Gastrocnemius medialis (tissue), 4 donors: ENCODE results near the gene LIFR. TPM values are rescaled to one million over a fixed set of nuclear protein-coding genes. Genes with fewer than 3 reads are reported as not detected.

ENCODE experiments used
- ATAC-seq, 2 donors: fragments of 150-250 bp; one replicate each; pipeline ENCODE4 v1.9.1; 2016
- DNase-seq, 2 donors: peaks; one replicate each; pipeline ENCODE4 v3.0.0-alpha.2; 2019
- H3K27ac ChIP-seq, 4 donors: fragments of 200-600 bp; sonication (generic); 1 replicate in 1 of 4; 2 replicates in 3 of 4; pipeline ENCODE4 v1.5.1; 2016 to 2018; ENCODE audit warnings: mild to moderate bottlenecking in 2 of 4, moderate library complexity in 1 of 4
- H3K27me3 ChIP-seq, 3 donors: fragments of 200-600 bp; sonication (generic) in 2 of 3; 1 replicate in 1 of 3; 2 replicates in 2 of 3; pipeline versions ENCODE4 v1.5.1 to v1.6.0; 2016 to 2019; ENCODE audit warnings: mild to moderate bottlenecking in 1 of 3, moderate library complexity in 1 of 3
- H3K36me3 ChIP-seq, 2 donors: fragments of 200-600 bp; sonication (generic) in 1 of 2; one replicate each; pipeline ENCODE4 v1.5.1; 2017 to 2018
- H3K4me1 ChIP-seq, 2 donors: fragments of 200-600 bp; sonication (generic) in 1 of 2; one replicate each; pipeline ENCODE4 v1.5.1; 2016 to 2017; ENCODE audit warnings: mild to moderate bottlenecking in 2 of 2
- H3K4me3 ChIP-seq, 4 donors: fragments of 200-600 bp; sonication (generic) in 3 of 4; 1 replicate in 1 of 4; 2 replicates in 3 of 4; pipeline ENCODE4 v1.5.1; 2016 to 2019; ENCODE audit warnings: mild to moderate bottlenecking in 2 of 4
- H3K9me3 ChIP-seq, 3 donors: fragments of 200-600 bp; sonication (generic) in 2 of 3; 1 replicate in 1 of 3; 2 replicates in 2 of 3; pipeline ENCODE4 v1.5.1; 2016 to 2019
- CTCF ChIP-seq, 5 experiments: fragments of 450-650 bp in 3 of 5; fragments of 200-600 bp in 2 of 5; sonication (generic) in 2 of 5; IDR thresholded peaks in 4 of 5; conservative IDR thresholded peaks in 1 of 5; 1 replicate in 4 of 5; 2 replicates in 1 of 5; pipeline ENCODE4 v1.5.1; 2016 to 2019; ENCODE audit warnings: antibody characterized with exemption in 5 of 5, mild to moderate bottlenecking in 3 of 5, moderate library complexity in 3 of 5
- POLR2A ChIP-seq, 2 donors: fragments of 450-650 bp; IDR thresholded peaks; one replicate each; pipeline ENCODE4 v1.6.1; 2017; ENCODE audit warnings: antibody characterized with exemption in 2 of 2, mild to moderate bottlenecking in 2 of 2, moderate library complexity in 2 of 2
- in situ Hi-C, 4 donors: fragments of 200-750 bp; cut with MboI; loops; one replicate each; pipeline versions ENCODE4 v1.15.0 to v1.8.0; 2017; ENCODE audit warnings: low sequenced_read_pairs in 4 of 4
- intact Hi-C: fragments of 100-400 bp; cut with DNase I; formaldehyde crosslinking; loops from one replicate; pipeline ENCODE4 v1.15.1; 2023; ENCODE audit warnings: low total_unique reads
- total RNA-seq, 4 donors: library from RNA; depleted of rRNA; stranded (reverse); fragments of >200 nt; gene quantifications; one replicate each; pipeline versions ENCODE4 v1.1.0 to v1.2.3, GENCODE V29; 2016

The LIFR gene
- total RNA-seq, 4 donors from 2014 or later: 80.0 to 233 (median 89.5) TPM

GRCh38 chr5:38546691-38547146 is 9.7 kb downstream of the LIFR start:
- H3K4me1 ChIP-seq: peaks cover 78 to 81% of the 10 kb centered on the region in 2 donors
- no peaks in the 10 kb centered on the region for H3K9me3 ChIP-seq
- H3K27ac ChIP-seq: peak overlapping the region; percentile 54 to 70 (median 66)
- TF ChIP-seq POLR2A (IDR thresholded peaks at IDR 0.05) (no peak), CTCF (IDR thresholded peaks at IDR 0.05 in 4 of 5, conservative IDR thresholded peaks at IDR 0.05 in 1 of 5) (no peak)
- in situ Hi-C loops (loop anchor here in 2 of 4 donors (10.0 kb wide), 3 partner anchors 102 to 258 kb away; no protein-coding TSS in a partner anchor), intact Hi-C loops (loop anchor here (10.0 kb wide), 1 partner anchor 382 kb away; no protein-coding TSS in a partner anchor)
- DNase-seq: no peak
- no peak overlapping the region for H3K4me3 ChIP-seq
- H3K36me3 ChIP-seq: no peaks in the 10 kb centered on the region
- peak in 1 of 2 donors; percentile 40 for ATAC-seq
- no peaks in the 10 kb centered on the region for H3K27me3 ChIP-seq

GRCh38 chr5:38543886-38544285 is 12.6 kb downstream of the LIFR start:
- Histone ChIP-seq H3K36me3 (no peaks in the 10 kb centered on the region), H3K27me3 (no peaks in the 10 kb centered on the region), H3K27ac (peak overlapping the region in 3 of 4 donors; percentile 1 to 87 (median 86)), H3K9me3 (no peaks in the 10 kb centered on the region), H3K4me3 (no peak overlapping the region), H3K4me1 (peaks cover 87 to 89% of the 10 kb centered on the region in 2 donors)
- in situ Hi-C loops (loop anchor here in 2 of 4 donors (10.0 kb wide), 3 partner anchors 99 to 261 kb away; no protein-coding TSS in a partner anchor), intact Hi-C loops (loop anchor here (5.0 to 10.0 kb wide), 2 partner anchors 123 to 379 kb away; no protein-coding TSS in a partner anchor)
- TF ChIP-seq CTCF (IDR thresholded peaks at IDR 0.05 in 4 of 5, conservative IDR thresholded peaks at IDR 0.05 in 1 of 5) (no peak), POLR2A (IDR thresholded peaks at IDR 0.05) (no peak)
- no peak for ATAC-seq
- no peak for DNase-seq

GRCh38 chr5:38543074-38543473 is 13.4 kb downstream of the LIFR start:
- Histone ChIP-seq H3K27me3 (no peaks in the 10 kb centered on the region), H3K9me3 (no peaks in the 10 kb centered on the region), H3K4me1 (peaks cover 87 to 89% of the 10 kb centered on the region in 2 donors), H3K27ac (peak overlapping the region; percentile 79 to 87 (median 85)), H3K4me3 (no peak overlapping the region), H3K36me3 (no peaks in the 10 kb centered on the region)
- no peak for ATAC-seq
- intact Hi-C loops (loop anchor here (5.0 to 10.0 kb wide), 2 partner anchors 124 to 378 kb away; no protein-coding TSS in a partner anchor), in situ Hi-C loops (loop anchor here in 2 of 4 donors (10.0 kb wide), 3 partner anchors 98 to 262 kb away; no protein-coding TSS in a partner anchor)
- no peak for TF ChIP-seq CTCF (IDR thresholded peaks at IDR 0.05 in 4 of 5, conservative IDR thresholded peaks at IDR 0.05 in 1 of 5)
- TF ChIP-seq POLR2A (IDR thresholded peaks at IDR 0.05): no peak
- no peak for DNase-seq

- in situ Hi-C loops: loop anchor here in 2 of 4 donors (10.0 kb wide), 3 partner anchors 96 to 264 kb away; no protein-coding TSS in a partner anchor
- Histone ChIP-seq H3K27me3 (no peaks in the 10 kb centered on the region), H3K9me3 (no peaks in the 10 kb centered on the region), H3K4me1 (peaks cover 87 to 89% of the 10 kb centered on the region in 2 donors), H3K36me3 (no peaks in the 10 kb centered on the region), H3K4me3 (peak overlapping the region in 1 of 4 donors; percentile 19), H3K27ac (peak overlapping the region; percentile 79 to 87 (median 85))
- TF ChIP-seq CTCF (IDR thresholded peaks at IDR 0.05 in 4 of 5, conservative IDR thresholded peaks at IDR 0.05 in 1 of 5) (no peak), POLR2A (IDR thresholded peaks at IDR 0.05) (no peak)
- no peak for DNase-seq
- ATAC-seq: peak; percentile 57 to 61
- intact Hi-C loops: loop anchor here (5.0 to 10.0 kb wide), 2 partner anchors 126 to 376 kb away; no protein-coding TSS in a partner anchor
These were observed 15.2 kb downstream of the LIFR start for GRCh38 chr5:38541174-38541725.
